Pancreas (tissue), 10 donors: ENCODE measurements around the gene MTA2. TPM values are rescaled to one million over a fixed set of nuclear protein-coding genes. Genes with fewer than 3 reads are reported as not detected.
"Not testable (repeated sequence)": the region's sequence is repeated elsewhere in the genome, so short reads cannot be mapped to it uniquely, and the experiment has no call there.

Experiments used
- ATAC-seq, 4 donors: fragments of 200-7000 bp; cut with Tn5 transposase; one replicate each; pipeline versions ENCODE4 v1.8.0 to v1.9.1; 2020; ENCODE audit warnings: mild to moderate bottlenecking in 4 of 4, moderate library complexity in 4 of 4
- DNase-seq, 6 donors: peaks; one replicate each; pipeline ENCODE4 v3.0.0-alpha.2; 2020
- FAIRE-seq: peaks from 2 replicates; lab custom pipeline; 2012; peaks lifted over from hg19 to GRCh38; lab: Jason Lieb, UNC
- H3K27ac ChIP-seq, 4 donors: fragments of 200-600 bp; sonication (generic); 1 replicate in 3 of 4; 2 replicates in 1 of 4; pipeline versions ENCODE4 v1.5.0 to v1.8.0; 2020
- H3K27me3 ChIP-seq, 4 donors: fragments of 200-600 bp; one replicate each; pipeline ENCODE4 v1.8.0; 2021
- H3K36me3 ChIP-seq, 3 donors: fragments of 200-600 bp; sonication (generic) in 1 of 3; one replicate each; pipeline versions ENCODE4 v1.5.0 to v1.8.0; 2020 to 2021
- H3K4me1 ChIP-seq, 3 donors: fragments of 200-600 bp; one replicate each; pipeline ENCODE4 v1.8.0; 2021
- H3K4me3 ChIP-seq, 4 donors: fragments of 200-600 bp; sonication (generic) in 2 of 4; one replicate each; pipeline versions ENCODE4 v1.5.0 to v1.8.0; 2020 to 2021
- H3K9me3 ChIP-seq, 4 donors: fragments of 200-600 bp; one replicate each; pipeline ENCODE4 v1.8.0; 2021
- WGBS, 2 donors: extraction: QIAGEN DNeasy Blood & Tissue Kit; methylation state at CpG; one replicate each; pipeline ENCODE4 v1.1.7; 2013; 5-methylcytosine and 5-hydroxymethylcytosine counted together
- intact Hi-C, 3 donors: fragments of 100-400 bp; cut with DNase I; formaldehyde crosslinking; loops; one replicate each; pipeline versions ENCODE4 v1.11.1 to v1.14.2; 2022
- polyA plus RNA-seq, 2 donors: library from polyadenylated mRNA; stranded (reverse); fragments of 200-250 nt; gene quantifications; one replicate each; pipeline ENCODE4 v1.2.3, GENCODE V29; 2013
- total RNA-seq, 6 donors: library from RNA; stranded (reverse); fragmentation: NEBNext Ultra II Directional in 4 of 6; extraction: Animal tissue kit (Norgen Biotek cat#: 25700) in 4 of 6; gene quantifications; one replicate each; pipeline versions ENCODE4 v1.2.1 to v1.2.4, GENCODE V29; 2021 to 2023
- TF ChIP-seq, protein P1 (sequence below), 4 donors: fragments of 200-600 bp; sonication (generic) in 3 of 4; IDR thresholded peaks; one replicate each; pipeline versions ENCODE4 v1.5.0 to v1.8.0; 2021; ENCODE audit warnings: antibody characterized with exemption in 4 of 4
- donor health status: healthy with polysubstance abuse.
- donor health status: DM: no; HTN: no; CAD: no; lungs with moderate emphysema.
- donor health status: DM: no; HTN: no; CAD: no.
- donor health status: control.
- donor health status: control.
- donor health status: Bipolar disorder and iron deficiency.
- donor health status: DM: yes; HTN: yes; CAD: no.
- donor health status: DM: no; HTN: no; CAD: no.
- donor health status: DM: no; HTN: no; CAD: no.
- donor health status: DM: yes; HTN: yes; CAD: no.

MTA2 gene
- total and polyA plus RNA-seq, 8 donors: 14.7 to 42.3 (median 24.4) TPM

DNA sequence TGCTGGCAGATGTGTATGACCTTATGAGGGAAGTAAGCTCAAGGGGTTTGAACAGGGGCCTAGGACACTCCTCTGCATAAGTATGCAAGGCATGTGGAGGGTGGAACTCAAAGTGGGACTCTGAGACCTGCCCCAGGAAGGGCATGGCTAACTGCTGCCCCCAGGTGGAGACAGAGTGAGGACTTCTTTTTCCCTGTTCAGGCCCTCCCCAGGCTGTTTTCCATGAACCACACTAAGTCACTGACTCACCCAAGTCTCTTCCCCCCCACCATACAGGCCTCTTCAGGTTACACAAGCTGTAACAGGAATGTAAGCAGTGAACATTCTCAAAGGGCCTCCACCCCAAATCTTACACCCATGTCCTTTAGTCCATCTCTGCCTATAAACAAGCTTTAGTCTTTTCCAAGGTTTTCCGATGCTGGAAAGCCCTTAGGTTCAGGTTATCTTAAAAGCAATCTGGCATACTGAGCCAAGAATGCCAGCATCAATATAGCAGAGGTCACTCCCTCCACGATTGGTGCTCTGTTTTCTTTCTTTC lies 41.0 kb downstream of the MTA2 start:
- intact Hi-C loops: loop anchor here in 1 of 3 donors (5.0 kb wide), 1 partner anchor 138 kb away; no protein-coding TSS in a partner anchor
- H3K27me3 ChIP-seq: no peaks in the 10 kb centered on the region
- FAIRE-seq (no peak), DNase-seq (peak in 5 of 6 donors; percentile 61 to 84 (median 76)), ATAC-seq (peak; percentile 69 to 84 (median 74))
- TF ChIP-seq, protein P1, sequence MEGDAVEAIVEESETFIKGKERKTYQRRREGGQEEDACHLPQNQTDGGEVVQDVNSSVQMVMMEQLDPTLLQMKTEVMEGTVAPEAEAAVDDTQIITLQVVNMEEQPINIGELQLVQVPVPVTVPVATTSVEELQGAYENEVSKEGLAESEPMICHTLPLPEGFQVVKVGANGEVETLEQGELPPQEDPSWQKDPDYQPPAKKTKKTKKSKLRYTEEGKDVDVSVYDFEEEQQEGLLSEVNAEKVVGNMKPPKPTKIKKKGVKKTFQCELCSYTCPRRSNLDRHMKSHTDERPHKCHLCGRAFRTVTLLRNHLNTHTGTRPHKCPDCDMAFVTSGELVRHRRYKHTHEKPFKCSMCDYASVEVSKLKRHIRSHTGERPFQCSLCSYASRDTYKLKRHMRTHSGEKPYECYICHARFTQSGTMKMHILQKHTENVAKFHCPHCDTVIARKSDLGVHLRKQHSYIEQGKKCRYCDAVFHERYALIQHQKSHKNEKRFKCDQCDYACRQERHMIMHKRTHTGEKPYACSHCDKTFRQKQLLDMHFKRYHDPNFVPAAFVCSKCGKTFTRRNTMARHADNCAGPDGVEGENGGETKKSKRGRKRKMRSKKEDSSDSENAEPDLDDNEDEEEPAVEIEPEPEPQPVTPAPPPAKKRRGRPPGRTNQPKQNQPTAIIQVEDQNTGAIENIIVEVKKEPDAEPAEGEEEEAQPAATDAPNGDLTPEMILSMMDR (IDR thresholded peaks at IDR 0.05): peak in 3 of 4 donors; percentile 28 to 48 (median 38)
- H3K9me3 ChIP-seq: no peaks in the 10 kb centered on the region
- H3K27ac ChIP-seq: peak overlapping the region; percentile 22 to 57 (median 33)
- peaks cover 0 to 36% (median 25%) of the 10 kb centered on the region in 3 donors for H3K36me3 ChIP-seq
- H3K4me3 ChIP-seq: no peak overlapping the region
- 23 to 30% methylated on average over 2 of the region's 2 CpGs for WGBS, 2 donors
- H3K4me1 ChIP-seq: peaks cover 7 to 17% (median 8%) of the 10 kb centered on the region in 3 donors

DNA sequence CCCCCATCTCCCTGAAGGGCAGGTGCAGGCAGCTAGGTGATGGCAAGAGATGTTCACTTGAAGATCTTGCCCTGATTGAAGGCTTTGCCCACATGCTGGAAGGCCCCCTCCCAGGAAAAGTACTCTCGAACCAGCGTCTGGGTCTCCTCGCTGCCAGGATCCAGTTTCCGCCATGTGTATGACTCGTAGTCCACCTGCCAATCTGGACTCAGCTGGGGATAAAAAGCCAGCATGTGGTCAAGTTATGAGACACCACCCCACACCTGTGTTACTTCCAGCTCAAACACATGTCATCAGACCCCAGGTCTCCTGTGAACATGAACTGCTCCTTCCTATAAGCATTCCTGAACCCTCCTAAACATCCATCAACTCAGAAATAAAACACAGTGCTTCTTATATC lies 42.0 kb downstream of the MTA2 start:
- WGBS, 2 donors: 87 to 88% methylated on average over 5 of the region's 5 CpGs
- not testable (repeated sequence) for FAIRE-seq, ATAC-seq, H3K4me3 ChIP-seq, H3K9me3 ChIP-seq, H3K27me3 ChIP-seq, H3K27ac ChIP-seq, DNase-seq
- H3K36me3 ChIP-seq: peaks cover 0 to 34% (median 18%) of the 10 kb centered on the region in 3 donors
- intact Hi-C loops: loop anchor here in 1 of 3 donors (5.0 kb wide), 1 partner anchor 137 kb away; no protein-coding TSS in a partner anchor
- H3K4me1 ChIP-seq: peaks cover 7 to 26% (median 18%) of the 10 kb centered on the region in 3 donors

DNA sequence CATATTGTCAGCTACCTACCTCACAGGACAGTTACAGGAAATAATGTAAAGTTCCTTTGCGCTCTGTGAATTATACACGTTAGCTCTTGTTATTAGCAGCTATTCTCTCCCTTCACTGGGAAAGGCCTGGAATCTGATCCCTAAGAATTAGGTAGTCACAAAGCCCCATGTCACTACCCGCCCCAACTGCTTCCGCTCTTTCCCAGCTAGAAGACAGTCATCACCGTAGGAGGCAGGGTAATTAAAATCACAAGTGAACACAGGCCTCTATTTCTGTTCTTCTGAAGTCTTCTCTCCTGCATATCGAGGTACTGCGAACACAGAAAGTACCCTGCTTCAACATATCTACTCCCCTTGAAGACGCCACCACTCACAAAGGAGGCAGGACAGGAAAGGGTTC lies 42.5 kb downstream of the MTA2 start:
- WGBS, 2 donors: 91 to 92% methylated on average over 8 of the region's 8 CpGs
- no peak for FAIRE-seq
- Histone ChIP-seq H3K4me1 (peaks cover 7 to 30% (median 22%) of the 10 kb centered on the region in 3 donors), H3K9me3 (no peaks in the 10 kb centered on the region), H3K27ac (no peak overlapping the region), H3K4me3 (no peak overlapping the region), H3K27me3 (no peaks in the 10 kb centered on the region), H3K36me3 (peaks cover 0 to 34% (median 18%) of the 10 kb centered on the region in 3 donors)
- ATAC-seq: no peak
- intact Hi-C loops: no loop called here
- TF ChIP-seq, protein P1 (IDR thresholded peaks at IDR 0.05): no peak
- no peak for DNase-seq

DNA sequence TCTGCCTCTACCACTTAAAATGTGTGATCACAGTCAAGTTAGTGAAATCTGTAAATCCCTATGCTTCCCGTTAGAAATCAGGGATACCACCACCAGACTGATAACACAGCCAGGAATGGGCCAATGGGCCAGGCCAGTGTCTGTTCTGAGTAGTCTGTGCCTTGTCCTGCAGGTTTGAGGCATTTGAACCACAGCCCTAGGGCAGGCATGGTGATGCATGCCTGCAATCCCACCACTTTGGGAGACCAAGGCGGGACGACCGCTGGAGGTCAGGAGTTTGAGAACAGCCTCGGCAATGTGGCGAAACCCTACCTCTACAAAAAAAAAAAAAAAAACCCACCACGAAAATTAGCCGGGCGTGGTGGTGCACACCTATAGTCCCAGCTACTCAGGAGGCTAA lies 43.0 kb downstream of the MTA2 start:
- FAIRE-seq: no peak
- 86 to 92% methylated on average over 9 of the region's 9 CpGs for WGBS, 2 donors
- intact Hi-C loops: no loop called here

DNA sequence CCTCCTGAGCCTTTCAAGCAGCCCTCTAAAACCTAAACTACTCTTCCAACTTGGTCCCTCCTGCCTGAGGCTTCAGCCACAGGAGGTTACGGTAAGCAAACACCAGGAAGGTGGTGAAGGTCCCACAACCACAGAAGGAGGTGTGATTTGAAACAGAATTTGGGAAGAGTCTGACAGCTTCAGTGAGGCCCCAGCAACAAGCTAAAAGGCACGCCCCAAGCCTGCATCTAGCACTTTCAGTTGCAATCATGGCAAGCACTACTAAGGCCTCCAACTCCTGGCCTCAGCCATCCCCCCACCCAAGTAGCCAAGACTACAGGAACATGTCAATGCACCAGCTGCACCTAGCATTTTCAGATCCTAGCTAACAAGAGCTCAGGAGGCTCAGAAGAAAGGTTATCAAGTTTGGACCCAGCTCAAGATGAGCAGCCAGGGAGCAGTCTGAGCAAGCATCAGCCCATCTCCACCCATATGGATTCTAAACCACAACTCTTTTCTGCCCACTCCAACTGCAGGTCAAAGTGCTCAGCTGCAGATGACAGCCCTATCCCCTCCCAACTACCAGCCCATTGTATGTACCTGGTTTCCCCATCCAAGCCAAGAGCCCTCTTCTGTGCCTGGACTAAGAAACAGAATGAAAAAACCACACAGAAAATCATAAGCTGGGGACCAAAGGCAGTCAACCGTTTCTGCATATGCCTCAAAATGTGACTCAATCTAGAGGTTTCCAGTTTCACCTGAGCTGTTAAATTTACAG lies 44.6 kb downstream of the MTA2 start:
- TF ChIP-seq, protein P1 (IDR thresholded peaks at IDR 0.05): no peak
- no peak for ATAC-seq
- FAIRE-seq: no peak
- 74 to 75% methylated on average over 3 of the region's 3 CpGs for WGBS, 2 donors
- Histone ChIP-seq H3K27ac (peak overlapping the region; percentile 6 to 93 (median 68)), H3K4me3 (no peak overlapping the region), H3K9me3 (no peaks in the 10 kb centered on the region), H3K36me3 (peaks cover 0 to 19% (median 11%) of the 10 kb centered on the region in 3 donors), H3K4me1 (peaks cover 18 to 50% (median 39%) of the 10 kb centered on the region in 3 donors), H3K27me3 (no peaks in the 10 kb centered on the region)
- DNase-seq: peak in 2 of 6 donors; percentile 13 to 17
- intact Hi-C loops: loop anchor here in 1 of 3 donors (2.0 kb wide), 1 partner anchor 16 kb away; the partner anchor contains the start of gene EEF1G

More for the DNA sequence above, 43.0 kb downstream of the MTA2 start:
- ATAC-seq (no peak), DNase-seq (peak in 1 of 6 donors; percentile 30)
- Histone ChIP-seq H3K4me3 (no peak overlapping the region), H3K27me3 (no peaks in the 10 kb centered on the region), H3K36me3 (peaks cover 0 to 32% (median 18%) of the 10 kb centered on the region in 3 donors), H3K9me3 (no peaks in the 10 kb centered on the region), H3K4me1 (peaks cover 7 to 36% (median 27%) of the 10 kb centered on the region in 3 donors), H3K27ac (no peak overlapping the region)
- TF ChIP-seq, protein P1 (IDR thresholded peaks at IDR 0.05): no peak
